Measurements from ENCODE around the gene SPTBN4.

- TF ChIP-seq CTCF (IDR thresholded peaks at IDR 0.05; ENCODE audit: poor library complexity) (no peak), EZH2 (IDR thresholded peaks at IDR 0.05; ENCODE audit: borderline replicate concordance) (no peak)
Observed at GRCh38 chr19:40502647-40503319, 36.0 kb downstream of the SPTBN4 start.
